WTC11 (cell line): ENCODE measurements around the gene CAPN14.

Source experiments
- CTCF ChIP-seq: fragments of 200-600 bp; IDR thresholded peaks from 2 replicates; pipeline ENCODE4 v1.8.0; 2022; ENCODE audit warnings: antibody characterized with exemption
- JUN ChIP-seq: sonication (generic); formaldehyde crosslinking; IDR thresholded peaks from 2 replicates; pipeline ENCODE4 v1.8.0; 2023; ENCODE audit warnings: mild to moderate bottlenecking, missing genetic modification reagents
- ZNF512 ChIP-seq: sonication (generic); formaldehyde crosslinking; IDR thresholded peaks from 2 replicates; pipeline ENCODE4 v1.8.1; 2022; ENCODE audit warnings: missing genetic modification reagents, borderline replicate concordance

- TF ChIP-seq CTCF (no peak), JUN (no peak), ZNF512 (CRISPR knock-in tag) (no peak)
Observed at GRCh38 chr2:31233231-31233630, 15.9 kb upstream of the CAPN14 start.
